CD4-positive, alpha-beta T cell treated with Interleukin-15 for 1 hour (primary cell): ENCODE data around the gene FHIT.
"Not testable (repeated sequence)": the region's sequence is repeated elsewhere in the genome, so short reads cannot be mapped to it uniquely, and the experiment has no call there.

Experiments used
- DNase-seq: peaks from one replicate; pipeline ENCODE4 v3.0.0-alpha.2; 2020

FHIT gene

GRCh38 chr3:59836531-59836930, 1414.7 kb downstream of the FHIT start:
- no peak for DNase-seq

GRCh38 chr3:59832702-59833101, 1418.5 kb downstream of the FHIT start:
- no peak for DNase-seq

- no peak for DNase-seq
Observed at GRCh38 chr3:59832241-59832640, 1419.0 kb downstream of the FHIT start.

- no peak for DNase-seq
Observed at GRCh38 chr3:59831394-59831793, 1419.9 kb downstream of the FHIT start.

GRCh38 chr3:59829527-59829926, 1421.7 kb downstream of the FHIT start:
- DNase-seq = no peak

- DNase-seq = no peak
Observed at GRCh38 chr3:59824876-59825275, 1426.4 kb downstream of the FHIT start.

- no peak for DNase-seq
Observed at GRCh38 chr3:59821274-59821673, 1430.0 kb downstream of the FHIT start.

- no peak for DNase-seq
Observed at GRCh38 chr3:59820352-59820934, 1430.8 kb downstream of the FHIT start.

GRCh38 chr3:59818919-59819300, 1432.3 kb downstream of the FHIT start:
- DNase-seq = no peak

- peak; percentile 17 for DNase-seq
Observed at GRCh38 chr3:59818033-59818918, 1433.0 kb downstream of the FHIT start.

- no peak for DNase-seq
Observed at GRCh38 chr3:59817511-59817910, 1433.7 kb downstream of the FHIT start.

- no peak for DNase-seq
Observed at GRCh38 chr3:59816312-59816711, 1434.9 kb downstream of the FHIT start.

GRCh38 chr3:59813148-59813538, 1438.1 kb downstream of the FHIT start:
- DNase-seq = no peak

GRCh38 chr3:59812237-59813147, 1438.8 kb downstream of the FHIT start:
- no peak for DNase-seq

- DNase-seq = no peak
Observed at GRCh38 chr3:59811160-59811559, 1440.1 kb downstream of the FHIT start.

- DNase-seq = no peak
Observed at GRCh38 chr3:59810606-59811005, 1440.6 kb downstream of the FHIT start.

- no peak for DNase-seq
Observed at GRCh38 chr3:59809710-59810444, 1441.4 kb downstream of the FHIT start.

GRCh38 chr3:59809016-59809415, 1442.2 kb downstream of the FHIT start:
- DNase-seq = no peak

GRCh38 chr3:59808446-59808845, 1442.8 kb downstream of the FHIT start:
- DNase-seq = no peak

- DNase-seq = no peak
Observed at GRCh38 chr3:59803268-59803667, 1448.0 kb downstream of the FHIT start.

GRCh38 chr3:59802453-59802852, 1448.8 kb downstream of the FHIT start:
- not testable (repeated sequence) for DNase-seq

GRCh38 chr3:59802045-59802444, 1449.2 kb downstream of the FHIT start:
- DNase-seq = no peak

- no peak for DNase-seq
Observed at GRCh38 chr3:59800481-59800880, 1450.8 kb downstream of the FHIT start.
